Progenitor cell of endocrine pancreas (in vitro differentiated cells): ENCODE results near the gene BOLA3. TPM values are rescaled to one million over a fixed set of nuclear protein-coding genes. Genes with fewer than 3 reads are reported as not detected.

Experiments
- DNase-seq: peaks from one replicate; pipeline ENCODE4 v3.0.0; 2021; ENCODE audit warnings: low spot score; ENCODE audit not compliant: unreplicated experiment
- H3K27ac Mint-ChIP-seq: 2 replicates; pipeline ENCODE4 v1.8.0; 2021; ENCODE audit warnings: mild to moderate bottlenecking, moderate library complexity, mixed read lengths
- H3K27me3 Mint-ChIP-seq: 2 replicates; pipeline ENCODE4 v1.8.0; 2021; ENCODE audit warnings: mixed read lengths
- H3K36me3 Mint-ChIP-seq: 2 replicates; pipeline ENCODE4 v1.8.0; 2022; ENCODE audit warnings: mixed read lengths; ENCODE audit not compliant: insufficient read depth
- H3K4me1 Mint-ChIP-seq: 2 replicates; pipeline ENCODE4 v1.8.0; 2021; ENCODE audit warnings: low read depth, mixed read lengths
- H3K4me3 Mint-ChIP-seq: 2 replicates; pipeline ENCODE4 v1.8.0; 2021; ENCODE audit warnings: low read depth, mild to moderate bottlenecking, moderate library complexity, mixed read lengths
- H3K9me3 Mint-ChIP-seq: 2 replicates; pipeline ENCODE4 v1.8.0; 2021; ENCODE audit warnings: low read depth, mixed read lengths
- total RNA-seq: library from RNA; stranded (reverse); gene quantifications from 2 replicates; pipeline ENCODE4 v1.2.1, GENCODE V29; 2021
- TF ChIP-seq, protein P1 (sequence below): fragments of 200-600 bp; sonication (generic); IDR thresholded peaks from one replicate; pipeline ENCODE4 v1.5.0; 2021; ENCODE audit warnings: antibody characterized with exemption, mild to moderate bottlenecking; ENCODE audit not compliant: unreplicated experiment

BOLA3 gene
- total RNA-seq, 1 donor from 2014 or later = 23.8 TPM

DNA sequence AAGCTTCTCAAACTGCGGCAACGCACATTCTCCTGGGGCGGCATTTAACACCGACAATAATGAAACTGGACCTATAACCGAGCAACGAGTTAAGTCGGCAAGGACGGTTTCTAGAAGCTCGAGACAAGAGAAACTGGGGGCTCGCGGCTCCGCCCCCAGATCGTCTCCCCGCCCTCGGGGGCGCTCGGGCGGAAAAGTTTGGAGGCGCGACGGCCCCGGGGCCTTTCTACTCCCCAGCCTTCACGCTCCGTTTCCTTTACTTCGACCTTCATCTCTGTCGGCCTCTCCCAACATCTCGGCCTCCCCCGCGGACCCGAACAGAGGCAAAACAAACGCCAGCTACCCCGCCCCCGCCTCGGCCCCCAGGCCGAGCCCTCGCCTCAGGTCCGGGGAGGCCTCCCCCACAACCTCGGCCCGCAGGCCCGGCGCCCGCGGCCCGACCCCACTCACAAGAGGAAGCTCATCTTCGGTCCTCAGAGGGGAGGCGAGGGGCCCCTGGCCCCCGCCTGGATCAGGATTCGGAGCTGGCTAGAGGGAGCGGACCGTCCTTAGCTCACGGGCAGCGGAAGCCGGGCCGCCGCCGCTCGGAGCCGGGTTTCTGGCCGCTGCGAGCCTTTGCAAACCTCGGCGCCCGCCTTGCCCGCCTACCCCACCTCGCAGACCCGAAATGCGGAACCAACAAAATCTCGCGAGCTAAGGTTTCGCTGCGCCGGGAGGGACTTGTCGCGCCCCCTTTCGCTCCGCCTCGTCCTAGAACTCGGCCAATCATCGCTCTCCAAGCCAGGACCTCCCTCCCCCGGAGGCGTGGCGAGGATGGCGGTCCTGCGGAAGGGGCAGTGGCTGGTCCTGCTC lies 30.7 kb upstream of the BOLA3 start, which contains the start of gene MOB1A:
TSS of gene MOB1A (minus strand) at position 669 of the 852 bp plus-strand sequence. CDS start at position 464, 205 bp downstream.
- Mint-ChIP-seq H3K4me3 (peak within 1 kb of the TSS; percentile 91), H3K27ac (peak within 1 kb of the TSS; percentile 95), H3K9me3 (peaks cover 11% of the 10 kb centered on the region), H3K4me1 (peaks cover 7% of the 10 kb centered on the region), H3K27me3 (no peaks in the 10 kb centered on the region), H3K36me3 (peaks cover 18% of the 10 kb centered on the region)
- DNase-seq = peak; percentile 95
- TF ChIP-seq, protein P1, sequence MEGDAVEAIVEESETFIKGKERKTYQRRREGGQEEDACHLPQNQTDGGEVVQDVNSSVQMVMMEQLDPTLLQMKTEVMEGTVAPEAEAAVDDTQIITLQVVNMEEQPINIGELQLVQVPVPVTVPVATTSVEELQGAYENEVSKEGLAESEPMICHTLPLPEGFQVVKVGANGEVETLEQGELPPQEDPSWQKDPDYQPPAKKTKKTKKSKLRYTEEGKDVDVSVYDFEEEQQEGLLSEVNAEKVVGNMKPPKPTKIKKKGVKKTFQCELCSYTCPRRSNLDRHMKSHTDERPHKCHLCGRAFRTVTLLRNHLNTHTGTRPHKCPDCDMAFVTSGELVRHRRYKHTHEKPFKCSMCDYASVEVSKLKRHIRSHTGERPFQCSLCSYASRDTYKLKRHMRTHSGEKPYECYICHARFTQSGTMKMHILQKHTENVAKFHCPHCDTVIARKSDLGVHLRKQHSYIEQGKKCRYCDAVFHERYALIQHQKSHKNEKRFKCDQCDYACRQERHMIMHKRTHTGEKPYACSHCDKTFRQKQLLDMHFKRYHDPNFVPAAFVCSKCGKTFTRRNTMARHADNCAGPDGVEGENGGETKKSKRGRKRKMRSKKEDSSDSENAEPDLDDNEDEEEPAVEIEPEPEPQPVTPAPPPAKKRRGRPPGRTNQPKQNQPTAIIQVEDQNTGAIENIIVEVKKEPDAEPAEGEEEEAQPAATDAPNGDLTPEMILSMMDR = no peak

DNA sequence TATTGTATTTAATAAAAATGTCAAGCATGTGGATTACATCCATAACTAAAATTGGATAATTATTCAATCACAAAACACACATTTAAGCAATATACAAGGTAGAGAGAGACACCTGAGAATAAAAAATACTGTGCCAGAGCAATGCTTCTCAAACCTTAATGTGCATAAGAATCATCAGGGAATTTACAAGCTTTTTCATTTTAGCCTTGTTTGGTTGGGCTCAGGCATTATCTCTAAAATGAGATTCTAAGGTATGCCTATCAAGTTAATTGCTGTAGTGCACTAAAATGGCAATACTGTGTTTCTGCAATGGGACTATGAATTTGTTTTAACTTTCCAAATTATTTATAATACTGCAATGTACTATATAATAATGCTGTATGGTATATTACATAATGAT lies 30.0 kb upstream of the BOLA3 start:
- DNase-seq = no peak
- Mint-ChIP-seq H3K9me3 (peaks cover 11% of the 10 kb centered on the region), H3K36me3 (peaks cover 18% of the 10 kb centered on the region), H3K4me3 (peak overlapping the region; percentile 91), H3K4me1 (peaks cover 7% of the 10 kb centered on the region), H3K27ac (peak overlapping the region; percentile 95), H3K27me3 (no peaks in the 10 kb centered on the region)
- TF ChIP-seq, protein P1 = no peak

DNA sequence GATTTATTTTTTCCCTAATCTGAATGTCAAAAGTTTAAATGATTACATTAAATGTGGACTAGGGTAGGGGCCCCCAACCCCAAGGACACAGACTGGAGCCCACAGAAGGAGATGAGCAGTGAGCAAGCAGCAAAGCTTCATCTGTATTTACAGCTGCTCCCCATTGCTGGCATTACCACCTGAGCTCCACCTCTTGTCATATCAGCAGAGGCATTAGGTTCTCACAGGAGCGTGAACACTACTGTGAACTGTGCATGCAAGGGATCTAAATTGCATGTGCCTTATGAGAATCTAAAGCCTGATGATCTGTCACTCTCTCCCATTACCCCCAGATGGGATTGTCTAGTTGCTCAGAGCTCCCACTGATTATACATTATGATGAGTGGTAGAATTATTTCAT lies 27.2 kb upstream of the BOLA3 start:
- peaks cover 26% of the 10 kb centered on the region for H3K36me3 Mint-ChIP-seq

DNA sequence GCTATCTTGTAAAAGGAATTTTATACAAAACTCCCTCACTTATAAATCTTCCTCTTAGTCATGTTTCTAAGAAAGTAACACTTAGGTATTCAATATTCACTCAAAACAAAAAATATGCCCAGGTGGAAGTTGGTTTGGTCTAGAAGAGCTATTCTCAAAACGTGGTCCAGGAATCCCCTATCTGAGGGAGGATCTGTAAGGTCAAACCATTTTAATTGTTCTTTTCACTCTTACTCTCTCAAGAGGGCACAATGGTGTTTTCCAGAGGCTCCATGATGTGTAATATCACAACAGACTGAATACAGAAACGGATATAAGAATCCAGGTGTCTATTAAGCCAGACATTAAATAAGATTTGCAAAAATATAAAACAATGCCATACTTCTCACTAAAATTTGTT lies 21.0 kb upstream of the BOLA3 start:
- peaks cover 36% of the 10 kb centered on the region for H3K36me3 Mint-ChIP-seq

More for the DNA sequence above, 27.2 kb upstream of the BOLA3 start:
- Mint-ChIP-seq H3K4me1 (peaks cover 7% of the 10 kb centered on the region), H3K4me3 (no peak overlapping the region), H3K9me3 (peaks cover 11% of the 10 kb centered on the region), H3K27me3 (no peaks in the 10 kb centered on the region), H3K27ac (no peak overlapping the region)
- DNase-seq = no peak
- TF ChIP-seq, protein P1 = no peak

DNA sequence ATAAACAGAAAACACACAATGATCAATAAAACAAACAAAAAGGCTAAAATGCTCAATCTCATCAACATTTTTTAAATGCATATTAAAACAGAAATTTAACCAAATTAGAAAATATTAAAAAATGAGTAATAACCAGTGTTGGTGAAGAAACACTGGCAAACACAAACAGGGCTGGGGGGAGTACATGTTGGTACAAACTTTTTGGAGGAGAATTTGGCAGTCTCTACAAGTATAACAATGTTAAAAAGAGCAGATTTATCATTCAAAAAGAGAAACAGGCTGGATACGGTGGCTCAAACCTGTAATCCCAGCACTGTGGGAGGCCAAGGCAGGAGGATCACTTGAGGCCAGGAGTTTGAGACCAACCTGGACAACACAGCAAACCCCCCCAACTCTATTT lies 17.0 kb upstream of the BOLA3 start:
- no peak overlapping the region for H3K4me3 Mint-ChIP-seq
- H3K27me3 Mint-ChIP-seq = no peaks in the 10 kb centered on the region
- H3K4me1 Mint-ChIP-seq = no peaks in the 10 kb centered on the region
- peaks cover 3% of the 10 kb centered on the region for H3K9me3 Mint-ChIP-seq
- DNase-seq = no peak
- peaks cover 33% of the 10 kb centered on the region for H3K36me3 Mint-ChIP-seq
- TF ChIP-seq, protein P1 = no peak
- no peak overlapping the region for H3K27ac Mint-ChIP-seq

More for the DNA sequence above, 21.0 kb upstream of the BOLA3 start:
- DNase-seq = no peak
- Mint-ChIP-seq H3K4me3 (no peak overlapping the region), H3K27me3 (no peaks in the 10 kb centered on the region), H3K27ac (peak overlapping the region; percentile 27), H3K4me1 (no peaks in the 10 kb centered on the region), H3K9me3 (peaks cover 3% of the 10 kb centered on the region)
- TF ChIP-seq, protein P1 = no peak
